Measurements from ENCODE around the gene OSBPL2. TPM values are rescaled to one million over a fixed set of nuclear protein-coding genes. Genes with fewer than 3 reads are reported as not detected.

Gene OSBPL2
- total RNA-seq, 2 experiments from 2014 or later, result 47.2 to 49.5 TPM

- DNase-seq (peak; percentile 50), ATAC-seq (ENCODE audit: low read depth) (no peak)
- H3K36me3 Mint-ChIP-seq, result no peaks in the 10 kb centered on the region
- peak overlapping the region; percentile 75 for H3K4me3 Mint-ChIP-seq
- H3K27ac Mint-ChIP-seq, result peak overlapping the region; percentile 68
- peaks cover 17% of the 10 kb centered on the region for H3K4me1 Mint-ChIP-seq
- H3K9me3 Mint-ChIP-seq, result no peaks in the 10 kb centered on the region
- POLR2A ChIA-PET, result interaction anchor here (0.5 kb wide), 1 partner anchor 1750 kb away, joined by 3 read pairs; no protein-coding TSS in a partner anchor
- no peaks in the 10 kb centered on the region for H3K27me3 Mint-ChIP-seq
These were observed 402 bp downstream of the OSBPL2 start for GRCh38 chr20:62238569-62239277.

DNA sequence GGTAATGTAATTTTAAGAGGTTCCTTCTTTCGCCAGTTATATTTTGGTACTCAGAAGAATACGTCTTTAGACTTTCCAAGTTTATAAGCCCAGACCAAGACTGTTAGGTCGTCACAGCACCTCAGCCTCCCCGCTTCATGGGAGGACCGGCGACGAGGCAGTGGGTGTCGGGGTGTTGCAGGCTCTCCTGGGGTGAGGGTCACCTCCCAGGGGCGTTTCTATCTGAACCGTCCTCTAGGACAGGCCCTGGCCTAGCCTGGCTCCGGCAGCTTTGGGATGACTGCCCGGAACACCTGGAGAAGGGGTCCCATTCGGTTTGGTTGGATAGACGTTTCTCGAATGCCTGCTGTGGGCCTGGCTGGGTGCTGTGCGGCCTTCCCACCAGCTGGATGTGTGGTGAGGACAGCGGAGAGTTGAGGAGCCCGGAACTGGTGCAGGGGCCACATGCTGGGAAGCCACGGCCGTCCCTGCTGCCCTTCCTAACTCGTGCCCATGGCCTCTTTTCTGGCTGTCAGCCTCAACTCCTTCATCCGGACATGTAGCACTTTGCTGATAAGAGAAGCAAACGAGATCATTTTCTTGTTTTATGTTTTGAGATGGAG is 1.1 kb downstream of the OSBPL2 start:
- POLR2A ChIA-PET, result no interaction called here
- no peak for ATAC-seq (ENCODE audit: low read depth)
- H3K4me3 Mint-ChIP-seq, result peak overlapping the region; percentile 75
- H3K4me1 Mint-ChIP-seq, result peaks cover 21% of the 10 kb centered on the region
- peak overlapping the region; percentile 68 for H3K27ac Mint-ChIP-seq
- no peaks in the 10 kb centered on the region for H3K9me3 Mint-ChIP-seq
- no peak for DNase-seq
- H3K36me3 Mint-ChIP-seq, result no peaks in the 10 kb centered on the region
- H3K27me3 Mint-ChIP-seq, result no peaks in the 10 kb centered on the region

DNA sequence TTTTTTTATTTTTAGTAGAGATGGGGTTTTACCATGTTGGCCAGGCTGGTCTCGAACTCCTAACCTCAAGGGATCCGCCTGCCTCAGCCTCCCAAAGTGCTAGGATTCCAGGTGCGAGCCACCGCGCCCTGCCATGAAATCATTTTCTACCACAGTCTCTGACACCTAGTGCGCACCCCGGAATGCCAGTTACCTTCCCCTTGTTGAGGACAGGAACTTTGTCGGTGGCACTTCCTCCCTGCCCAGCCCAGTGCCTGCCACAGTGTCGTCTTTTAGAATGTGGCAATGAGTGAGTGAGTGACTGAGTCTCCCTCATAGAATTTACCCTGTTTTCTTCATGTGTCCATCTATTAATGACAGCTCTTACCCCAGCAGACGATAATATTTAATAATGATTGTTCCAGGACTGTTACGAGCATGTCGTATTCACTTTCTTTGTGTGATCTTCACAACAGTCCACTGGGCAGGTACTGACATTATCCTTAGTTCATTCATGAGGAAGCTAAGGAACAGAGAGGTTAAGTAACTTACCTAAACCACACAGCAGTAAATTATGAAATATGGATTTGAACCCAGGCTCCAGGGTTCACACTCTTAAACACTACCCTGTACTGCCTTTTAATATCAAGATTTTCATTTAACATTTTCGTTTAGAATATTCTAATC is 1.8 kb downstream of the OSBPL2 start:
- Mint-ChIP-seq H3K27ac (no peak overlapping the region), H3K27me3 (no peaks in the 10 kb centered on the region), H3K9me3 (no peaks in the 10 kb centered on the region), H3K4me1 (peaks cover 26% of the 10 kb centered on the region), H3K4me3 (peak overlapping the region; percentile 75), H3K36me3 (no peaks in the 10 kb centered on the region)
- no peak for ATAC-seq (ENCODE audit: low read depth)
- POLR2A ChIA-PET, result no interaction called here
- no peak for DNase-seq

- POLR2A ChIA-PET, result no interaction called here
- H3K9me3 Mint-ChIP-seq, result no peaks in the 10 kb centered on the region
- no peaks in the 10 kb centered on the region for H3K36me3 Mint-ChIP-seq
- H3K27me3 Mint-ChIP-seq, result no peaks in the 10 kb centered on the region
- peaks cover 26% of the 10 kb centered on the region for H3K4me1 Mint-ChIP-seq
- H3K4me3 Mint-ChIP-seq, result no peak overlapping the region
- DNase-seq (no peak), ATAC-seq (ENCODE audit: low read depth) (no peak)
- H3K27ac Mint-ChIP-seq, result no peak overlapping the region
These were observed 3.2 kb downstream of the OSBPL2 start for GRCh38 chr20:62241506-62241905.

DNA sequence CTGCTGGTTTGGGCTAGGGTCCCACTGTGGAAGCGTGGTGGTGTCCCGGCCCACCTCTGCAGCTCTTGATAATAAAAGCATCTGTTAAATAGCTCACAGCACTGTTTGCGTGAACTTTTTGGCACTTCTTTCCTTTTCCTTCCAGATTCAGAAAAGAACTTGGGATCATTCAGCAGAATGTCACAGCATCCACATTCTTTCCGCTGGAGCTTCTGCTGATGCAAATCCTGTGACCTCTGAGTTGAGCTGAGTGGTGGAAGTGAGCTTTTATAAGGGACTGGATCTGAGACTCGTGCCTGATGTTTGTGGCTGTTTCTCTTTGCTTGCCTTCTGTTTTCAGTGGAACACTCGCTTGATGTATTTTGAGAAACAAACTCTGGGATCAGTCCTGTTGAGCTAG is 3.9 kb downstream of the OSBPL2 start:
- H3K36me3 Mint-ChIP-seq, result no peaks in the 10 kb centered on the region
- DNase-seq, result no peak
- ATAC-seq (ENCODE audit: low read depth), result no peak
- H3K4me1 Mint-ChIP-seq, result peaks cover 26% of the 10 kb centered on the region
- H3K9me3 Mint-ChIP-seq, result no peaks in the 10 kb centered on the region
- no peak overlapping the region for H3K4me3 Mint-ChIP-seq
- no peak overlapping the region for H3K27ac Mint-ChIP-seq
- no peaks in the 10 kb centered on the region for H3K27me3 Mint-ChIP-seq
- POLR2A ChIA-PET, result no interaction called here

DNA sequence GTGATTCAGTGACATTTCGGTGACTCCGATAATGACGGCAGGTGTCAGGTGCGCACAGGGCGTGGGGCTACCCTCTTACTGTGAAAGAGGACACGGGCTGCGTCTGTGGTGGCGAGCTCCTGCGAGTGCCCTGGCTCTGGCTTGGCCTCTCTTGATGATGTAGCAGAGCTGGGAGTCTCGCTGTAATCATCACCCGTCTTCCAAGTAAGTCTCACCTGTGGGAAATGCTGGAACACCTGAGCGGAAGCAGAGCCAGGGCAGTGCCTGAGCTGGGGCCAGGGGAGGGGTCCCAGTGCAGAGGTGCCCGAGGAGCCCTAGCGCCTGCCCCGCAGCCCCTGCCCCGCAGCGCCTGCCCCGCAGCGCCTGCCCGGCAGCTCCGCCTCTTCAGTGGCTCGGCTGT is 4.8 kb downstream of the OSBPL2 start:
- Mint-ChIP-seq H3K27me3 (no peaks in the 10 kb centered on the region), H3K27ac (no peak overlapping the region), H3K4me1 (peaks cover 22% of the 10 kb centered on the region), H3K36me3 (no peaks in the 10 kb centered on the region), H3K9me3 (no peaks in the 10 kb centered on the region), H3K4me3 (no peak overlapping the region)
- DNase-seq, result no peak
- no peak for ATAC-seq (ENCODE audit: low read depth)
- POLR2A ChIA-PET, result no interaction called here

DNA sequence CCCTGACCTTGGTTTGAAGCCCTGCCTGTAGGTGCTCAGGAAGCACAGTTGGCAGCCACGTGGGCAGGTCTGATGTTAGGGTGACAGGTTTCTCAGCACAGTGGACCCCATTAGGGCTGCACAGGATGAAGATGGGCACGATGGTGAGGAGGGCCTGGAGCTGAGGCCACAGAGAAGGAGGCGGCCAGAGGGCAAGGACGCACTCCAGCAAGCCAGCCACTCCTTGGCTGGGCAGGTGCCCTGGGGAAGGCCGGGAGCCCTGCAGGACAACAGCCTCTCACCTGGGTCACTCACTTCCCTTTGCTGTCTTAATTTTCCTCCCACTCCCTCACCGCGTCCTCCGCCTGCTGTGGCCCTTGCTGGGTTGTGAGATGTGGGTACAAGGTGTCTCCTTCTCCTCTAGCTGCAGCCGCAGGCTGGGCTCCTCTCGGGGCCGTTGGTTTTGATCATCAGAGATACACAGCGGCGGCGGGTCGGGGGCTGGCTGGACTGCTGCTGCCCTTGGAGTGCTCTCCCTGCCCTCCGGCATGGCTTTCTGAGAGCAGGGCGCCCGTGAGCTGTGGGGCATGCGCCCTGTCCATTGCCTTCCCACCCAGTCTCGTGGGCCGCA is 5.7 kb downstream of the OSBPL2 start:
- DNase-seq, result no peak
- no peaks in the 10 kb centered on the region for H3K9me3 Mint-ChIP-seq
- no peak overlapping the region for H3K27ac Mint-ChIP-seq
- no peak for ATAC-seq (ENCODE audit: low read depth)
- H3K4me1 Mint-ChIP-seq, result peaks cover 22% of the 10 kb centered on the region
- POLR2A ChIA-PET, result no interaction called here
- no peaks in the 10 kb centered on the region for H3K27me3 Mint-ChIP-seq
- H3K4me3 Mint-ChIP-seq, result peak overlapping the region; percentile 44
- H3K36me3 Mint-ChIP-seq, result no peaks in the 10 kb centered on the region

DNA sequence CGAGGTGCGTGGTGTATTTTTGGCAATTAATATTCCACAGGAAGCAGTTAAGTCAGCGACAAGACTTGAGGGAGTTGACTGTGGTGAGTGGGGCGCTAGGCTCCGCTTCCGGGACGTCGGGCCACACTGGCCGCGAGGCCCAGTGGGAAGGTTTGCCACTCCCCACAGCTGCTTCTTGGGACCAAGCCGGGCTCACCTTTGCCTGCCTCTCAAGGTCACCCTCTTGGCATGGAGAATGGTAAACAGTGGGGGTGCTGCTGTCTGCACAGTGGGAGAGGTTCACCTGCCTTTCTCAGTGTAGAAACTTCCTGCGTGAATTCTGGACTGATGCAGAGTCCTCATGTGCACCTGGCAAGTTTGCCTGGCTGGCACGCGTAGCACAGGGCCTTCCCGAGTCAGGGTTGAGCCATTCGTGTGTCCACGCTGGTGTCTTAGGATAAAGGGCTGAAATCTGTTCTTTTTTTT is 6.4 kb downstream of the OSBPL2 start:
- H3K9me3 Mint-ChIP-seq, result no peaks in the 10 kb centered on the region
- ATAC-seq (ENCODE audit: low read depth) (peak; percentile 57), DNase-seq (no peak)
- H3K27me3 Mint-ChIP-seq, result no peaks in the 10 kb centered on the region
- no peaks in the 10 kb centered on the region for H3K36me3 Mint-ChIP-seq
- POLR2A ChIA-PET, result no interaction called here
- H3K27ac Mint-ChIP-seq, result peak overlapping the region; percentile 8
- H3K4me3 Mint-ChIP-seq, result peak overlapping the region; percentile 44
- peaks cover 15% of the 10 kb centered on the region for H3K4me1 Mint-ChIP-seq

GRCh38 chr20:62245911-62246280 is 7.6 kb downstream of the OSBPL2 start:
- no peaks in the 10 kb centered on the region for H3K9me3 Mint-ChIP-seq
- no peak overlapping the region for H3K4me3 Mint-ChIP-seq
- DNase-seq (no peak), ATAC-seq (ENCODE audit: low read depth) (no peak)
- H3K4me1 Mint-ChIP-seq, result peaks cover 11% of the 10 kb centered on the region
- no peaks in the 10 kb centered on the region for H3K27me3 Mint-ChIP-seq
- POLR2A ChIA-PET, result no interaction called here
- H3K27ac Mint-ChIP-seq, result no peak overlapping the region
- H3K36me3 Mint-ChIP-seq, result no peaks in the 10 kb centered on the region

- Mint-ChIP-seq H3K4me1 (peaks cover 11% of the 10 kb centered on the region), H3K4me3 (no peak overlapping the region), H3K27me3 (no peaks in the 10 kb centered on the region), H3K36me3 (no peaks in the 10 kb centered on the region), H3K9me3 (no peaks in the 10 kb centered on the region), H3K27ac (no peak overlapping the region)
- ATAC-seq (ENCODE audit: low read depth), result no peak
- POLR2A ChIA-PET, result no interaction called here
- no peak for DNase-seq
These were observed 8.1 kb downstream of the OSBPL2 start for GRCh38 chr20:62246431-62246830.

GRCh38 chr20:62246872-62247652 is 8.7 kb downstream of the OSBPL2 start:
- H3K9me3 Mint-ChIP-seq, result no peaks in the 10 kb centered on the region
- no peaks in the 10 kb centered on the region for H3K36me3 Mint-ChIP-seq
- no peaks in the 10 kb centered on the region for H3K27me3 Mint-ChIP-seq
- H3K27ac Mint-ChIP-seq, result no peak overlapping the region
- POLR2A ChIA-PET, result no interaction called here
- ATAC-seq (ENCODE audit: low read depth) (no peak), DNase-seq (no peak)
- H3K4me1 Mint-ChIP-seq, result peaks cover 9% of the 10 kb centered on the region
- H3K4me3 Mint-ChIP-seq, result no peak overlapping the region

DNA sequence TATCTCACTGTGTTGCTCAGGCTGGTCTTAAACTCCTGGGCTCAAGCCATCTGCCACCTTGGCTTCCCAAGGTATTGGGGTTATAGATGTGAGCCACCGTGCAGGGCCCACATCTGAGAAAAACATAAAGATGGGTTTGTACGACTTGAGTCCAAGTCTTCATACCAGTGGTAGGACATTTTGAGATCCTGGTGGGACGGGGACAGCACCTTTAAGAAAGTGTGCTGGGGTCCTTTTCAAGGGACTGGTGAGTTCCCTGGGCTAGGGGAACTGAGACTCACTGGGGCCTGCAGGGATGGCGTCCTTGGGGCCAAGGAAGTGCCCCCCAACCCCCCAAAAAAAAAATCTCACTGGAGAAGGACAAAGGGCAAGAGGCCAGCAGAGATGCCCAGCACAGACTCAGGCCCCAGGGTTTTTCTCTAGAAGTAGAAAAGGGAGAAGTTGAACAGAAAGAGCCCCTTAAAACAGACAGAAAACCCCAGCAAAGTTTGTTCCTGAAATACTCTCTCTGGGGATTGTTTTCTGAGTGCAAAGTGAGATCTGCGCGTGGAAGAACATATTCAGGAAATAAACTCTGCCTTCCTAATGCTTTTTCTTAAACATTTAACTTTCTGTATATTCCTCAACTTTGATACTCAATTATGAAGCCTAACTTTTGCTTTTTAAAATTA is 10.7 kb downstream of the OSBPL2 start:
- no peak overlapping the region for H3K27ac Mint-ChIP-seq
- H3K4me3 Mint-ChIP-seq, result no peak overlapping the region
- peaks cover 9% of the 10 kb centered on the region for H3K4me1 Mint-ChIP-seq
- POLR2A ChIA-PET, result no interaction called here
- no peaks in the 10 kb centered on the region for H3K9me3 Mint-ChIP-seq
- no peaks in the 10 kb centered on the region for H3K27me3 Mint-ChIP-seq
- no peaks in the 10 kb centered on the region for H3K36me3 Mint-ChIP-seq
- DNase-seq, result no peak
- no peak for ATAC-seq (ENCODE audit: low read depth)

All from activated naive CD8-positive, alpha-beta T cell treated with anti-CD3 and anti-CD28 coated beads, Interleukin-2, amount 10 ng/mL, durations not matched to agents 7 days and 5 days (primary cell).